Stimulated activated naive CD4-positive, alpha-beta T cell treated with Interleukin-2 at 50 U/mL for 16 hours (primary cell): ENCODE measurements around the gene FAIM2.

ENCODE experiments used
- DNase-seq: peaks from one replicate; lab custom pipeline; 2025; lab: John Stamatoyannopoulos, UW

FAIM2 gene

DNA sequence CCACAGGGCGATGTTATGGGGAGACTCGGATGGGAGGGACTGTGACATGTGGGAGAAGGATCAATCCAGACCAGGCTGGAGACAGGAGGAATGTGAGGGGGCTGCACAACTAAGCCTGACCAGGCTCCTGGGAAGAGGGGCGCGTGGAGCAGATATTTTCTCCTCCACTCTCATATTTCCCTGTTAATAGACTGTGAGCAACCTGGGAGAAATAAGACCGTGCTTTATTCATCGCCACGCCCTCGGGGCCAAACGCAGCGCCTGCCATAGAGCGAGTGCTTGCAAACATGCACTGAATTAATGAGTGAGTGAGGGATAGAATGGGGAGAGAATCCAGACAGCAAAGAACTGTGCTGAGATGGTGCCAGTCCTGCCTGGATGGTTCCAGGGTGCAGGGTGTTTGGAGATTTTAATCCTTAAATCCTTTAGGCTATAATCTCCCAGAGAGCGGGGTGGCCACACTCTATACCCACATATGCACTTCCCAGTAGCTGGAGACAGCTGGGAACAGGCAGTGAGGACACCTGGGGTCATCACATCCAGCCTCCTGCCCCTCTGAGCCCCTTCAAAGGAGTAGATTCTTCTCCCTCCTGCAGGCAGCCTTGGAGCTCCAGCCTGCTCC lies 13.6 kb upstream of the FAIM2 start:
- no peak for DNase-seq

DNA sequence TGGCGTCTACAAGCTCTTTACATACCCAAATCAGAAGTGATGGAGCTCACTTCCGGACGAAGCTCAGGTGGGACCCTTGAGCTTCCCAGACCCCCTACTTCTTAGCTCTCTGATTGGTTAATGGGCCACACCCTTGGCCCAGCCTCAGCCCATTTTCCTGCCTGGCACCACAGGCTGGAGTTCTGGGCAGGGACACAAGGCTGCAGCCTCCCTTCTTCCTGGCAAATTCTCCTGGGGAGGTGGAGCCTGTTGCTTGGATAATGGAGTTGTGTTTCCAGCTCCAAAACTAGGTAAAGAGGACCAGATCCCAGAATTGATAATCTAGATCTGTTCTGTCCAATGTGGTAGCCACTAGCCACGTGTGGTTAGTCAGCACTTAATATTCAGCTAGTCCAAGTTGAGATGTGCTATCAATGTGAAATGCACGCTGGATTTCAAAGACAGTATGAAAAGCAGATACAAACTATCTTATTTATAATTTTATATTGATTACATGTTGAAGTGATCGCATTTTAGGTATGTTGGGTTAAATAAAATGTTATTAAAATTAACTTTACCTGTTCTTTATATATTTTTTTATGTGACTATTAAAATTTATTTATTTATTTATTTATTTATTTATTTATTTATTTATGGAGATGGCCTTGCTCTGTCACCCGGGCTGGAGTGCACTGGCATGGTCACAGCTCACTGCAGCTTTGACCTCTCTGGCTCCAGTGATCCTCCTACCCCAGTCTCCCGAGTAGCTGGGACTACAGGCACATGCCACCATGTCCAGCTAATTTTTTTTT lies 12.6 kb upstream of the FAIM2 start:
- DNase-seq: no peak

DNA sequence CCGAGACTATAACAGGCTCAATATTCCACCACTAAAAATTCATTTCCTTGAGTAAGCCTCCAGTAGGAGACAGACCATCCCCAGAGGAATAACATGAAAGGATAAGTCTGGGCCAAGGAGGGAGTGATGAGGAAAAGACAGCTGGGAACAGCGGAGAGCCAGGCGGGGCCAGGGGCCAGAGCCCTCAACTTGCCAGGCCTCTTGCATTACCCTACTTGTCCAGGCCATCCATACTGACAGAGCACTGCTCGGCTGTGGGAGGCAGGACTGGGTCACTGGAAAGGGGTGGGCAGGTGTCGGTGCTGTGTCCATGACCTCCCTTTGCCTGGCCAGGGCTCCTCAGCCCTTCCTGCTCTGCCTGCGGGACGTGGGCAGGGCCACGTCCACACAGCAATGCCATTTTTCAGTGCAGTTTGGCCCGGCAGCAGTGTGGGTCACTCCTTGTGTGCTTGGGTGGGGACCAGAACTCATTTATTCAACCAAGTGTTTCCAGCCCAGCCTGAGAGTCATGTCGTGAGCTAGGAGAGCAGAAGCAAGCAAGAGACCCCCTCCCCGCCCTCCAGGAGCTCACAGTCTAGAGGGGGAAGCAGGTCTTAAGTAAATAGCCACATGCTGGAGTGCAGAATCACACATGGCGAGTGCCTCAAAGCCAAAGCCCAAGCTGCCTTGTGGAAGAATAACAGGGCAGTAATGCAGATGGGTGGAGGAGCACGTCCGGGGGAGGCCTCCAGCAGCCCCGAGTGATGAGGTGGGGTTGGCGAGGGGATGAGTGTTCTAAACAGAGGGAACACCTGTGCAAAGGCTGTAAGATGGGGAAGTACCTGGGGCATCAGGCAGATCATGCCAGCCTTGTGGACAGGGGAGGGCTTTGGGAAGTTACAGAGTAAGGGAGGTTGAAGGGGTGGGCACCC lies 8.9 kb upstream of the FAIM2 start:
- no peak for DNase-seq

DNA sequence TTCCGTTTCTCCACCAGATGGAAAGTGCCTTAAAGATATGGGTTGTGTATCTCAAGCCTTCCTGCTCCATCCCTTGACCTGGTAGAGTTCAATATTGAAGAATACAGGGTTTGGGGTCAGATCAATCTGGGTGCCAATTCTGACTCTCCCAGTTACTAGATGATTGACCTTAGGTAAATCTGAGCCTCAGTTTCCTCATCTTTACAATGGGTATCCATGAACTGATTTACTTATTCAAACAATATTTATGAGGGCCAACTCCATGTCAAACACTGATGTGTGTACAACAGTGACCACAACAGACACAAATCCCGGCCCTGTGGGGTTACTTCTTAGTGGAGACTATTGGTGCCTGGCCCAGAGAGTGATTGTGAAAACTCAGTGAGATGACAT lies 7.5 kb upstream of the FAIM2 start:
- DNase-seq: no peak

DNA sequence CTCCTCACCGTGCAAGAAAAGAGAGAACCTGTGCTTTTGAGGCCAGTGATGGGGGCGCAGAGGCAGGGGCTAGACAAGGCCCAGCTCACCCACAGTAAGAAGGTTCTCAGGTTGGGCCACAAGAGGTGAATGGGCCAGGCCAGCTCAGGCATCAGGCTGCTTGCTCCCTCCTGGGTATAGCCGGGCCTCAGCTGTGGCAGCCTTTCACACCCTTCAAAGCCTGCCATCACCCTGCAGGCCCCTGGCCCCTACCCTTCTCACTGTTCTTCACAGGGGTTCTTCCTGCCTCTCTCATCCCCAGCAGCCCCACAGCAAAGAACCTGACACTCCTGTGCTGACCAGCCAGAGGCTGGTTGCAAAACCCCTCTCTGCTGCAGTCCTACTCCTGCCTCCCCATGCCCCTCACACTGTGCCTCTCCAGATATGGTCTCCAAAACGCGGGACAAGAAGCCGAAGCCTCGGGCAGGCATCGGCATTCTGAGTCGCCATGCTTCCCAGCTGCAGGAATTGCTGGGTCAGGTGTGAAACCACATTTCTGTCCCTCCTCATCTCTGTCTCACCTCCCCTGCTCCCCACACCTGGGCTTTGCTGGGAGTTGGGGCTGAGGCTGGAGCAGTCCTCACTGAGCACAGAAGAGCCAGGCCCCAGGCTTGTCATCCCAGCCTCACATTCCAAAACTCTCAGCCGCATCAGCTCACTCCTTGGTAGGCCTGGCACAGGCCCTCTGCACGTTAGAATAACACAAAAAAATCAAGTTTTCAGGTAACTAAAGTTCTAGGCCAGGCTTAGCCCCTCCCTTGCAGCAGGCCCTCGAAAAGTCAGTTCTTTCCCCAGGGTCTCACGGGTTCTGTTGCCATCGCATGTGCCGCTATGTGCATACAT lies 6.9 kb upstream of the FAIM2 start:
- DNase-seq: no peak

DNA sequence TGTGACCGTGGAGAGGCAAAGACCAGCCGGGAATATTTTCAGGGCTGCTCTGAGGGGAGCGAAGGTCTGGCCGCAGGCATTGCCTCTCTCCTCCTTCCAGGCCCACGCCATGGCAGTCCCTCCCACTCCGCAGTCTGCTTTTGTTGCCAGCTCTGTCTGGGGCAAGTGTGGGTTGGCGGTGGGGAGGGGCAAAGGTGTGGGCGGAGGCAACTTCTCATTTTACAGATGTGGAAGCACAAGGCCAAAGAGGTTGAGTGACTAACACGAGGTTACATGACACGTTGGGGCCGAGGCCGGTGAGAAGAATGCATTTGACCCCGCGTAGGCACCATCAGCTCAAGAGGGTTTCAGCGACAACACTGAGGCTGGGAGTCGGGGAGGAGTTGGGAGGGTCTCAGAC lies 6.1 kb upstream of the FAIM2 start:
- no peak for DNase-seq

DNA sequence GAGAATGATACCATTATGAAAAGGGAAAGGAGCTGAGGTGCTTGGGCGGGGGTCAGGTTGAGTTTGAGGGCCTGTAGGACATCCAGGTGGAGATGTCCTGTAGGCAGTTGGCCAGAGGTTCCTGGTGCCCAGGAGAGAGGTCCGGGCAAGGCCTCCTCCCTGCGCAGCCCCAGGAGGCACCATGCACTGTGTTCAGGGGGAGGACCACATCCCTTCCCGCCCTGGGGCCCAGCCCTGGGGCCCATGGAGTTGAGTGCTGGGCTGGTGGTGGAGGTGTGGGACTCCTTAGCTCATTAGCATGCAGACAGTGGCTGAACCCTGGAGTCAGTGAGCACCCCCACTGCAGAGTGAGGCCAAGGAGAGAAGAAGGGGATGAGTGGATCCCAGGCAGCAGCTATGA lies 5.7 kb upstream of the FAIM2 start:
- DNase-seq: no peak

DNA sequence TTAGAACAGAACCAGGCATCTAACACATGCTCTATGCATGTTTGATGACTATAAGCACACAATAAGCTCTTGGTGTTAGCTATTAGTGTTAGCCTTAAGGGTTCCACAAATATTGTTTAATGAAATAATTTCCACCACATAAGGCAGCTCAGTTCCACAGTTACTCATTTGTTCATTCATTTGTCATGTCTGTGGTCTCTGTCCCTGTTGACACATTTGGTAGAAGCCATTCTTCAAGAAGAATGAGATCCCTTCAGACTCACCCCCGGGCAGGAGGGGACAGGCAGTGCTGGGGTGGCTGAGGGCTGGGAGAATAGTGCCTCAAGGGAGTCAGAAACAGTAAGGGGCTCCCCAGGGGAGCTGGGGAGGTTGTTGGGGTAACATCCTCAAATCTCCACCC lies 3.7 kb upstream of the FAIM2 start:
- no peak for DNase-seq

DNA sequence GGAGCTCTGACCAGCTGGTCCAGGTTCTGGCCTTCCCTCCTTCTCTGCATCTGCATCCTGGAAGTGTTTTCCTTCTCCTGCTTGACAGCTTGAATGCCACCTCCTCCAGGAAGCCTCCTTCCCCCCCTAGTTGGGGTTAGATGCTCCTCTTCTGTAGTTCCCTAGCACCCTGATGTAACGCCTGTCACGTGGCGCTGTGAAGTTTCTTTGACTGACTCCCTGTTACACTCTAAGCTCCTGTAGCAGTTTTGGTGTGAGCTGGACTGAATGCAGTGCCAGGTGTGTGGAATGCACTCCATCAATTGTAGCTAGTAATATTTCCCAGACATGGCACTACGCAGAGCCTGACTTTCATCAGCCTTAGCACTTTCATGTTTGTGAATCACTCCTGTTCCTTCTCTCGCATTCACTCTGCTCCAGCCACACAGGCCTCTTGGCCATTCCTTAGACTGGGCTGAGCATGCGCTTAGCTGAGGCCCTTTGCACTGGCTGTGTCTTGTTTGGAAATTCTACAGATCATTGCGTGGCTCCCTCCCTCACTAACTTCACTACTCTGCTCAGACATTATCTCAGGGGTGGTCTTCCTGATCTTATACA lies 2.1 kb upstream of the FAIM2 start:
- DNase-seq: no peak

DNA sequence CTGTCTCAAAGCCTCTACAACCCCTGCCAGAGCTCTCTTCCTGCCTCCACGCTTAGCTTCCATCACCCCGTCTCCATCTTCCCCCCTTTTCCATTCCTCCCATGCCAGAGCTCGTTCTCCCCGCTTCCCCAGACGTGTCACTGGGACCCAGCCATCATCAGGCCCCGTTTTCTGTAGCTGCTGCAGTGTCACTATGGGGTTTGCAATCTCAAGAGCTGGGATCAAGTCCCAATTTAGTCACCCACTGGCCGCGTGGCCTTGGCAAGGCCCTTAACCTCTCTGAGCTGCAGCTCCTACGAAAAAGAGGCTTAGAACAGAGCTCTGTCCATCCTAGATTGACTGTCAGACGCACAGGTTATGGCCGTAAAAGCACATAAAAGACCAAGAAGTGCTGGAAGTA lies 901 bp upstream of the FAIM2 start:
- DNase-seq: no peak

DNA sequence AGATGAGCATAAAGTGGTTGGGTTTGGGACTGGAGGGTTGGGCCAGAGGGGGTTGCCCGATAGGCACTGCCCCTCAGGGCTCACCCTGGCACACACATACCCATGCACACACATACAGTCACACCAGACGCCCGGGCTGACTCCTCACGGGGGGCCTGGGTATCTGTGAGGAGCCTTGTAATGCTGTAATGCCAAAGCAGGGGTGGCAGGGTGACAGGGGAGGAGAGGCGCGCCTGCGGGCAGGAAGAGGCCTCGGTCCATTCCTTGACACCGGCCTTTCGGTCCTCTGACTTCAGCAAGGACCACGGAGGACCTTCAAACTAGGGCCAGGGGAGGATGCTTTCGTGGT lies 375 bp downstream of the FAIM2 start:
- no peak for DNase-seq

DNA sequence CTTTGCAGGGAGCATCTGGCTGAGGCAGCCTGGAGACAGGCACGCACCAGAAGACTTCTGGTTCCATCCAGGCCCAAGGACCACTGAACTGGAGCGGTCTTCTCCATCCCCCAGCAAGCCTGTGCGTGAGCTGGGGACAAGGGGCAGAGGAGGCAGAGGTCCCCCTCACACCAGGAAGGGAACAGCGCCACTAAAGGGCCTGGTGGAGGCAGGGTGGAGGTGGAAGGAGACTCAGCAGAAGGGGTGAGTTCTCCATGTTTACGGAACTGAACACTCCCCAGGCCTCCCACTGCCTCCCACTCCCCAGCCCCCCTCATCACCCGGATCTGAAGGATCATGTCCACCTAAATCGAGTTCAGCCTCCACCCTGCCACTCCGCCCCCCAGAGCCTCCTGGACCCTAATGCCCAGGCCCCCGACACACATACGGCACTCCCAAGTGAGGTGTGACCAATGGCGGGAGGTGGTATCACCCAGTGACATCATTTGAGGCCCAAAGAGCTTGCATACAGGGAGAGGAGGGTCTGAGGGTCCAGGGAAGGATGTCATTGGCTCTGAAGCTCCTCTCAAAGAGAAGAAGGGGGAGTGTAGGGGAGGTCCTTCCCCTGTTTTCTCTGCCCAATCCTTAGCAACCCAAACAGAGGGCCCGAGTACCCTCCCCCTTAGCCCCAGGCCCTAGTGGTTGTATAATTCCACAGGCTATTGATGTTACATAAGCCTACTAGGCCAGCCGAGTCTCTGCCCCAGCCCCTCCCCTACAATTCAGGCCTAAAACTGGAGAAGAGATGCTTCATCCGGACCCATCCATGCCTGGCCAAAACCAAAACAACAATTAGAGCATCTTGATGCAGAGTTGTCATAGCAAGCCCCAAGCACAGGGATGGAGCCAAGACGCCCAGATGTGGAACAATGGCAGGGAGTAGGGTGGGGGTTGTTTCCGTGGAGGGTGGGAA lies 1.0 kb downstream of the FAIM2 start:
- DNase-seq: no peak

DNA sequence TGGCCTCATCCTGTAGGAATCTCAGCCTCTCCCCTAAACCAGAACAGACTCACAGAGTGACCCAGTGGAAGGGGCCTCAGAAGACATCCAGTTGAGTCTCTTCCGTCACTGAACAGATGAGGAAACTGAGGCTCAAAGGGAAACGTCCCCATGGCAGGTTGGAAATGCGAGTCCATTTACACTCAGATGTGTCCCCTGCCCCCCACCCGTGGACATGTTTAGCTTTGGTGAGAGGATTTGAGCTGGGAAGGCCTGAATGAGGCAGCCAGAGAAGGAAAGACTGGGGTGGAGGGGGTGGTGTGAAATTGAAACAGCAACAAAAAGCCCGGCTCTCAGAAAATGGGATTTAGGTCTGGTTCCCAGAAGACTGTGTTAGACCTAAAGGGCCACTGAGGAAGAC lies 1.7 kb downstream of the FAIM2 start:
- DNase-seq: no peak

DNA sequence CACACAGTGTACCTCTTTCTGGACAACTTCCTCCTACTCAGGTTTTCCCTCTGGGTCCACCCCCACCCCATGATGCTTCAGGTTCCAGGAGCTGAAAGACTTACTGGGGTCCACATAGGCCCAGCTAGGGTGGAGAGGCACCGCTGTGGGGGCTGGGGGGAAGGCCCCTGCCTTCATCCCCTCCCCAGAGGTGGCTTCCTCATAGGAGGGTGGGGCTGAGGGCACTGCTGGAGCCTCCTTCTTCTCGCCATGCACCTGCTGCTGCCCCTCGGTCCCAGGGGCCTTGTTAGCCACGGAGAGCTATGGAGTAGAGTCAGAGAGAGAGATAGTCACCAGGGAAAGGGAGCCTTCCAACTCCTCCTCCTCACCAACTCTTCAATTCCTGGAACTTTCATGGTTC lies 2.7 kb downstream of the FAIM2 start:
- DNase-seq: no peak

DNA sequence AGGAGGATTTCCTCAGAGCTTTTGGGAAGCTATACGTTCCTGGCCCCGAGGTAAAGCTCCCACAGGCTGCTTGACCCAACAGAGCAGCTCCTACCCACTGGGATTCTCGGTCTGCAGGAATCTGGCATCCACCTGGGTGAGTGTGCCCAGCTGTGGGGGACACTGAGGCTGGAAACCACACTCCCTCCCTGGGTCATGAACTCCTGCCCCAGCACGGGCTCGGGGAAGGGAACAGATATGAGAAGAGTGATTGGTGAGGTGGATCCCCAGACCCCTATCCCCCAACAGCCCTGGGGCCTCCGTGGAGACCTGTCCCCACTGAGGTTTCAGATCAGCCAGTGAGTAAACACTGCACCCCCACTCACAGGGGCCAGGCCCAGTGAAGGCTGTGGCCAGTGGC lies 3.3 kb downstream of the FAIM2 start:
- no peak for DNase-seq

DNA sequence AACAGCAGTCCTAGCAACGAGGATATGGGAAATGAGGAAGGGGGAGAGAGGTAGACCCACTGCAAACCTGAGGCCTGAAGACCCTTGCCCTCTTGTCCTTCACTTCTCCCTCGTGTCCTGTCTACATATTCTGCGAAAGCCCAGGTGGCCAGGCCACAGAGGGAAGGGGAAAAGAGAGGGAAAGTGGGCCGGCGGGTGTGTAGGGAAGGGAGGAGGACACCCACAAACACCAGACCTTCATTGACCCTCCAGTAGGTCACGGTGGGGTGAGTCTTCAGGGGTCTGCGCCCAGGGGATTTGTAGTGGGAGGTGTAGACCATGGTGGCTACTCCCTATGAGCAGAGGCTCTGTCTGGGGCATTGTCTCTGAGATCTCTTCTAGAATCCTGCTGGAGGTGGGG lies 3.8 kb downstream of the FAIM2 start:
- DNase-seq: no peak

DNA sequence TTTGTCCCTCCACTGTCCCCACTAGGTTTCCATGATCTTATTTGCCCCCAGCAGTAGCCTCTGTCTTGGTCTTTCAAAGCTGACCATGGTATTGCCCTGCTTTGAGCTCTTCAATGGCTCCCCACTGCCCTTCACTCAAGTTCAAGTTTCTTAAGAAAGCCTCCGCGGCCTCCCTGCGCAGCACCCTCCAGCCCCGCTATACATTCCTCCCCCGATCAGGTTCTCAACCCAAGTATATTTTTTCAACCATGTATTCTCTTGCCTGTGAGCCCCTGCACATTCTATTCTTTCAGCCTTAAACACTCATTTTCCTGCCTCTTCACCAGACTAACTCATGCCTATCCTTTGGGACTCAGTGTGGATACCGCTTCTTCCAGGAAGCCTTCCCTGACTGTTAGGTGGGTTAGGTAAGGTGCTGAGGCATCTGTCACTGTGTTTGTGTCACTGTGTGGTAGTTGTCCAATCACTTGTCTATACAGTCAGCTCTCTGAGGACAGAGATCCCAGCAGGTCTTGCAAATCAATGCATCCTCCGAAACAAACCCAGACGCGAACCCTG lies 4.3 kb downstream of the FAIM2 start:
- DNase-seq: no peak

DNA sequence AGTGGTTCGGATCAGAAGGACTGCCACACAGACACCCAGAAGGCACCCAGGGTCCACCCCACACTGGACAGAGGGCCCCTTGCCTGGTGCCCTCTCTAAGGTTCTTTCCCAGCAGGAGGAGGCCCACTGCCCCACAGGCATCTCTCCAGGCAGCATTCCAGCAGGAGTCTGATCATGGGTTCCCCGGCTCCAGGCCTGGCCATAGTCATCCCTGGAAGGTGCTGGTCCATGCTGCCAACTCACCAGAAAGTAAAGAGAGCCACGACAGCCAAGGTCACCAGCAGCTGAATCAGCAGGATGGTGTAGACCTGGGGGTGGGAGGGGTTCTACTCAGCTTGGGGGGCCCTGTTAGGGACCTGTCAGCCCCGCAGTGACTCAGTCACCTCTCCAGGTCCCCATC lies 6.4 kb downstream of the FAIM2 start:
- no peak for DNase-seq

DNA sequence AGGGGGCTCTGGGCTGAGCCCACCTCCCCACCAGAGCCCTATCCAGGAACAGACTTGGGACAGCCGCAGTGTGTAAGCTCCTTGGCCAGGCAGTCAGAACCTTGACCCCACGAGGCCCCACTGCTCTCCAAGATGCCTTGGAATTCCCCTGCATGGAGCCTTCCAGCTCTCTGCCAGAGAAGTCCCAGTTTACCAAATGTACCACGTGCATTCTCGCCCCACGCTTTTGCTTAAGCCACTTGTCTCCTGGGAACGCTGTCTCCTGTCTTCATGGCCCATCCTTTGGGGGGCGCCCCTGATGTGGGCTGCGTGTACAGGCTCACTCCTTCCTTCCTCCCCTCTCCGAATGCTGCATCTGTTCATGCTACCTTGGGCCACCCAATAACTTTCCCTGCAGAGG lies 7.9 kb downstream of the FAIM2 start:
- DNase-seq: no peak

DNA sequence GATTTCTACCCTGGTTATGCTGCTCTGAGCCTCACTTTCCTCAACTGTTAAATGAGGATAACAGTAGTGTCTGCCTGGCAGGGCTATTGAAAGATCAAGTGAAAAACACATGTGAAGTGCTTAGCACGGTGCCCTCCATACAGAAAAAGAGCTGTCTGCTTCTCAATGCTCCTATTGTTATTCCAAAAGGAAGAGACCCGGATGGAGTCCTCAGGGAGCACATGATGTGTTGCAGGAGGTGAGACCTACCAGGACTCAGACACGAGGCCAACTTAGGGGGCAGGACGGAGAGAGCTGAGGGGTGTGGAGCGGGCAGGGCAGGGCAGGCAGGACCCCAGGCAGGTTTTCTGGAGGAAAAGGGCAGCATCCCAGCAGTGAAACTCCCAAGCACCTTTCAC lies 8.9 kb downstream of the FAIM2 start:
- no peak for DNase-seq
